Kidney tubule cell (primary cell): Measurements from ENCODE around the gene MKI67.

Experiments used
- DNase-seq: peaks from one replicate; pipeline ENCODE4 v3.0.0-alpha.2; 2018; ENCODE audit warnings: low spot score

Gene MKI67

GRCh38 chr10:128083191-128083895 is 42.9 kb downstream of the MKI67 start:
- no peak for DNase-seq

- DNase-seq: no peak
Observed at GRCh38 chr10:128081720-128082119, 44.5 kb downstream of the MKI67 start.

DNA sequence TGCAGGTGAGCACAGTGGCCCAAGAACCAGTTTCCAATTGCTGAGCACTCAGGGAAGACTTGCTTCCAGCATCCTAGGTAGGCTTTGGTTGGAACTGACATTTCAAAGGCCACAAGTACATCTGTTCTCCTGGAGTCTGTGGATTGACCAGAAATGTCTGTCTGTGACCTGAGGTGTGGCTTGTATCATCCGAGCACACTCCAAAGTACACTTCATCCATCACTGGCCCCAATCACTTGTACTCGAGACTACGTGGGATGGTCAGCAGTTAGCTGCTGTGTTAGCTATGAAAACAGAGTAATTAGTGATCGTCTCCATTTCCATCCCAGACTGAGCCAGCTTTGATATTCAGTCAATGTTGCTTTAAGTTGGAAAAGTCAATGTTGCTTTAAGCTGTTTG is 45.0 kb downstream of the MKI67 start:
- DNase-seq: no peak

DNA sequence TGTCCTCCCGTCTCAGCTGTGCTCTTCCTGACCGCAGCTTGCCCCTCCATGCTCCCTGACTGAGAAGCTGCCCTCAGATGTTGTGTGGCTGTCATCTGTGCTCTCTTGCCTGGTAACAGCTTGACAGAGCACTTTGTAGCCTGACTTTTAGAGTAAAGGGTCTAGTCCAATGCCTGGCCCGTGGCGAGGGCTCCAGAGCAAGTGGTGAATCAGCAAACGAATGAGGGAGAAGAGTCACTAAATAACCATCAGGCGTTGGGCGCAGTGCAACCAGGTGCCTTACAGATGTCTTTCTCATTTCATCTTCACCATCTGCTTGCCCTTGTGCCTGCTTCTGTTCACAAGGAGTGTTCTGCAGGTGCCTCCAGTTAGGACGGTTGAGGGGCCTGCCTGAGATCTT is 45.6 kb downstream of the MKI67 start:
- no peak for DNase-seq

GRCh38 chr10:128080231-128080630 is 46.0 kb downstream of the MKI67 start:
- no peak for DNase-seq

DNA sequence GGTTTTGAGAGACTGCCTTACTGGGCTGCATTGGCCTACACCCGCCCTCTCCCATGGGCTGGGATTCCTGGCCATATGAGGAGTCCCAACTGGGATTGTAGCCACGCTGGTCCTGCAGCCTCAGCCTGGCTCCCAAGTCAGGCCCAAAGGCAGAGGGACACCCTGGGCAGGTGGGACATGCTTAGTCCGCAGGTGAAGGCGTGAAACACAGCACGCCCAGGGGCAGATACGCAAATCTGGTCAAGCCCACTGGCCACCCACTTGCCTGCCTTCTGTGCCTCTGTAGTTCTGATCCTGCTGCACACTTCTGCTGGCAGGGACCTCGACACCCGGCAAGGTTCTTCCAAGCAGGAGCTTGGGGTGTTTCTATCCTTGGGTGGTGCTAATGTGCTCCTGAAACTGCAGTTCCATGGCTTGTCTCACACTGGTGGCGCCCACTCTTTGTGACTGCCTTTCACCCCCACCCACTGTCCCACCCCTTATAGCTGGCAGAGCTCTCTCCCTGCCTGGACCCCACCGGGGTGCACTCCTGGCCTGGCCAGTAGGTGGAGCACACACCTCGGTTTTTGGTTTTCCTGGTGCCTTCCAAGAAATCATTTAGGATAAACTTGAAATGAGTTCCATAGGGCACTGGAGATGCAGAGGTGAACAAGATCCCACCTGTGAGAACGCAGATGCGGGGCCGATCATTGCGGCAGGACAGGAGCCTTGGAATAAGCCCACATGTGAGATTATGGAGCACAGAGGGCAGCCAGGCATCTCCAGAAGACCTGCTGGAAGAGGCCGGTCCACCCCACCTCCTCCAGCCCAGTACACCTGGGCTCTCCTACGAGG is 47.9 kb downstream of the MKI67 start:
- peak; percentile 52 for DNase-seq

GRCh38 chr10:128077155-128077875 is 48.9 kb downstream of the MKI67 start:
- no peak for DNase-seq

DNA sequence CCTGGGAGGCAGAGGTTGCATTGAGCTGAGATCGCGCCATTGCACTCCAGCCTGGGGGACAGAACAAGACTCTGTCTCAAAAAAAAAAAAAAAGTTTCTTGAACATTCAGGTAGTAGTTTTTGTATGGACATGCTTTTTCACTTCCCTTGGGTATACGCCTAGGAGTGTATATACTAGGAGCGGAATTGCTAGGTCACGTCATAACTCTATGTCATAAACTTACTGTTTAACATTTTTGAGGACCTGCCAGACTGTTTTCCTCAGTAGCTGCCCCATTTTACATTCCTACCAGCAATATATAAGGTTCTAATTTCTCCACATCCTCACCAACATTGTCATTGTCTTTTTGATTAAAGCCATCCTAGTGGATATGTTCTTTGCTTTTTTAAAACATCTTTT is 51.6 kb downstream of the MKI67 start:
- no peak for DNase-seq

DNA sequence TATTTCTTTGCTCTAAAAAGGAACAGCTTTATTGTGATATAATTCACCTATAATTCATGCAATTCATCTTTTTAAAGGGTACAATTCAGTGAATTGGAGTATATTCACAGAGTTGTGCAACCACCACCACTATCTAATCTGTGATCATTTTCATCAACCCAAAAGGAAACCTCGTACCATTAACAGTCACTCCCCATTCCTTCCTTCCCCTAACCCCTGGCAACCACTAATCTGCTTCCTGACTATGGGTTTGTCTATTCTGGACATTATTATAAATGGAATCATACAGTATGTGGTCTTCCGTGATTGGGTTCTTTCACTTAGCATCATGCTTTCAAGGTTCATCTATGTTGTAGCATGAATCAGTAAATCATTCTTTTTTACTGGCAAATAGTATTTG is 52.3 kb downstream of the MKI67 start:
- no peak for DNase-seq

GRCh38 chr10:128072941-128073645 is 53.1 kb downstream of the MKI67 start:
- no peak for DNase-seq

DNA sequence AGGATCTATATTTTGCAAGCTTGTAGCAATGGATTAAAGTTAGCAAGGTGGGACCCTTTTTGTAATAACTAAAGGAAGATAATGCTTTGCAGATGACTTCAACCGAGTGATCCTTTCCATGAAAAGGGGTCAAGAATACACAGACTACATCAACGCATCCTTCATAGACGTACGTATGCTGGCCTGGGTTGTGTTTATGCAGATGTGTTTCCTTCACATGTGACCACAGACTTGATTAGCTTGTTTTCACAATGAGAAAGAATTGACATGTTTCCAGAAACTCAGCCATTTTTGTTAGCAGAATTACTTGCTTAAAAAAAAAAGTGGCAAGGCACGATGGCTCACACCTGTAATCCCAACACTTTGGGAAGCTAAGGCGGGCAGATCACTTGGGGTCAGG is 54.2 kb downstream of the MKI67 start:
- DNase-seq: no peak

DNA sequence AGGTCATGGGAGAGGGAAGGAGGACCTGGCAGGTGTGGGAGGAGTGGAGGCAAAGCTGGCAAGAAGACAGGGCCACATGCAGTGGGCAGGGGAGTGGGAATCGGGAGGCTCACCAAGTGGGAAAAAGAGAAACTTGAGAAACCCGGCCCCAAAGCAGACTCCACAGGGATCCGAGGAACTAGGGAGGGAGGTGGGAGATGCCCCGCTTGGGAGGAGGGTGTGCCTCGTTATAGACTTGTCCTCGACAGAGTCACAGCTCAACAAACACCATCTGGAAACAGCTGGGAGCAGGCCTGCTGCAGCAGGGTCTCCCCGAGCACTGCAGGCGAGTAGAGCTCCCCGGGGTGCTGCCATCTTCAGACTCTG is 54.8 kb downstream of the MKI67 start:
- no peak for DNase-seq

- no peak for DNase-seq
Observed at GRCh38 chr10:128070721-128071416, 55.4 kb downstream of the MKI67 start.

DNA sequence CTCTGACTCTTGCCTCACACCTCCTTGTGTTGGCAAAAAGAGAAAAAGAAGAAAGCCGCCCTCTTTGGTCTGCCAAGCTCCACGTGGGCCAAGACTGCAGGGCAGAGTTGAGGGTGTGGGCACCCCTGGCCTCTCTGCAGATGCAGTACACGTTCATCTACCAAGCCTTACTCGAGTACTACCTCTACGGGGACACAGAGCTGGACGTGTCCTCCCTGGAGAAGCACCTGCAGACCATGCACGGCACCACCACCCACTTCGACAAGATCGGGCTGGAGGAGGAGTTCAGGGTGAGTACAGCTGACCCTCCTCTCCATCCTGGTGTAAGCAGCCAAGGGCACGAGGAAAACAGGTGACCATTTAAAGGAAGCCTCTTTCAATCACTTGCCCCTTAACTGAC is 56.1 kb downstream of the MKI67 start:
- no peak for DNase-seq

GRCh38 chr10:128069351-128070051 is 56.7 kb downstream of the MKI67 start:
- peak; percentile 72 for DNase-seq

- DNase-seq: no peak
Observed at GRCh38 chr10:128068398-128069285, 57.6 kb downstream of the MKI67 start.

DNA sequence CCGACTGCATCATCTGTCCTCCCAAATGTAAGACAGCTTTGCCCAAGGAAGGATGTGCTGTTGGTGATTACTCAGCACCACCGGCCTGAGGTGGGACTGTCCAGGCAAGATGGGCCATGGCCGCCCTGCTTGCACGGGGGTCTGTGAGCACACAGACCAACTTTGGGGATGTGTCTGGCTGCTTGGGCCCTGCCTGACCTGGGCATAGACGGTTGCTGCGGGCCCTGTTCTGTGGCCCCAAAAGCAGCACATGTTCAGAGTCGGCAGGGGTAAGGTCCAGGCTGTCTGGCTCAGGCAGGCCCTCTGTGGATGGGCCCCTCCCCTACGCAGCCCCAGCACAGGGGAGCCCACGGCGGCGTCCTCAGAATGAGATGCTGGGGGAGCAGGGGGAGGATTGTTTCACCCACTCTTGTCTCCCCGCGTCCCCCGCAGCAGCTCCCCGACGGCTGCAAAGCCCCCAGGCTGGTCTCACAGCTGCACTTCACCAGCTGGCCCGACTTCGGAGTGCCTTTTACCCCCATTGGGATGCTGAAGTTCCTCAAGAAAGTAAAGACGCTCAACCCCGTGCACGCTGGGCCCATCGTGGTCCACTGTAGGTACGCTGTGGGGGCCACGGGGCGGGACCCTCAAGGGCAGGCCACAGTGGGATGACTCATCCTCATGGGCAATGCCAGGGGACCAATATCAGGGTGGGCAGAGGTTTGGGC is 58.4 kb downstream of the MKI67 start:
- no peak for DNase-seq

DNA sequence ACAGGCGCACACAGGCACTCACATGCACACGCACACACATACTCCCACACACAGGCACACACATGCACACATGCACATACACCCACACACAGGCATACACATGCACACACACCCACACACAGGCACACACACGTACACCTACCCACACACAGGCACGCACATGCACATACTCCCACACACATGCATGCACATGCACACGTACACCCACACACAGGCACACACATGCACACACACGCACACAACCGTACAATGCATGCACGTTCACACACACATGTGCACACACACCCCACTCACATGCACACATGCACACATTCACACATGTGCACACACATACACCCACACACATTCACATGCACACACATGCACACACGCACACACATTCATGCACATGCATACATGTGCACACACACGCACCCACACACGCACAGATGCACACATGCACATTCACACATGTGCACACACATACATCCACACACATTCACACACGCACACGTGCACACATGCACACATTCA is 59.3 kb downstream of the MKI67 start:
- DNase-seq: no peak

DNA sequence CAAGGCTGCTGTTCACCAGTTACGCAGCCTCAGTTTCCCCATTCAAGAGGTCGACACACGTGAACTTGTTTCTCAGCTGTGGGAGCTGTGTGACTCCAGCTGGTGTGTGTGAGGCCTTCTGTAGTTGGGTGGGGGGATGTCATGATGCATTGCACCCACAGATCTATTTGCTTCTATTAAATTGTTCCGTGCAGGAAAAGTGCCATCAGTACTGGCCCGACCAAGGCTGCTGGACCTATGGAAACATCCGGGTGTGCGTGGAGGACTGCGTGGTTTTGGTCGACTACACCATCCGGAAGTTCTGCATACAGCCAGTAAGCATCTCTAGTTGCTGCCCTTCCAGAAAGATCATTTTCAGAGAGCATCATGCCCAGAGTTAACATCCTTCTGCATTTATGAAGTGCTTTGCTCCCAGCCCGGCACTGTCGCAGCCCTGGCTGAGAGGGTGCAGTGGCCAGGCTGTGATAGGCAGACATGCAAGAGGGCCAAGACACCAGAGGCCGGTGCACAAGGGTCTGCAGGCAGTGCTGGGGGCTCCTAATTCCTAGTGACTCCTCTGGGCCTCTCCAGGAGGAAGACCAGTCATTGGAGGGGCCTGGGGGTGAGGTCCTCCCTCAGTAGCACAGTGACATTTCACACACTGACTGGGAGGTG is 60.2 kb downstream of the MKI67 start:
- DNase-seq: no peak
